ENCODE data around the gene TMEM131L. TPM values are rescaled to one million over a fixed set of nuclear protein-coding genes. Genes with fewer than 3 reads are reported as not detected.

The TMEM131L gene
- total RNA-seq, 1 experiment from 2014 or later, result 14.6 TPM

DNA sequence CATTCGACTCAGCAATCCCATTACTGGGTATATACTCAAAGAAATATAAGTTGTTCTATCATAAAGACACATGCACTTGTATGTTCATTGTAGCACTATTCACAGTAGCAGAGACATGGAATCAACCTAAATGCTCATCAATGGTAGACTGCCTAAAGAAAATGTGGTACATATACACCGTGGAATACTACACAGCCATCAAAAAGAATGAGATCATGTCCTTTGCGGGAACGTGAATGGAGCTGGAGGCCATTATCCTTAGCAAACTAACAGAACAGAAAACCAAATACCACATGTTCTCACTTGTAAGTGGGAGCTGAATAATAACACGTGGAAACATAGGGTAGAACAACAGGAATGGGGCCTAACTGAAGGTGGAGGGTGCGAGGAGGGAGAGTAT lies 44.9 kb downstream of the TMEM131L start:
- no peak overlapping the region for H3K9ac ChIP-seq (ENCODE audit: extremely low read depth, insufficient read length, low read length)

More for the DNA sequence above, 44.9 kb downstream of the TMEM131L start:
- Histone ChIP-seq H2AK5ac (ENCODE audit: insufficient read length, low read length) (no peak overlapping the region), H4K8ac (replicated peaks; ENCODE audit: insufficient read length, low read depth, low read length) (no peak overlapping the region), H2AFZ (ENCODE audit: low read length) (no peak overlapping the region), H3K79me2 (ENCODE audit: insufficient read depth, low read length) (no peaks in the 10 kb centered on the region), H3K4me1 (ENCODE audit: insufficient read depth, low read length) (peaks cover 9% of the 10 kb centered on the region; the same call in 1 of the 2 replicates), H3K4ac (ENCODE audit: low read depth, low read length) (no peak overlapping the region), H3K4me2 (ENCODE audit: insufficient read depth, insufficient read length, low read length) (no peak overlapping the region), H3K79me1 (ENCODE audit: insufficient read depth, low read depth, low read length, poor library complexity, severe bottlenecking) (no peaks in the 10 kb centered on the region), H3K9me3 (ENCODE audit: control insufficient read depth, low read depth, low read length) (no peaks in the 10 kb centered on the region), H3K23me2 (ENCODE audit: insufficient read length, low read depth, low read length, poor library complexity, severe bottlenecking) (no peaks in the 10 kb centered on the region), H2BK20ac (ENCODE audit: low read depth, low read length, poor library complexity, severe bottlenecking) (no peak overlapping the region), H3K18ac (ENCODE audit: insufficient read length, low read depth, low read length) (no peak overlapping the region), H3K27me3 (ENCODE audit: insufficient read depth, low read length) (no peaks in the 10 kb centered on the region), H3K23ac (ENCODE audit: insufficient read length, low read depth, low read length) (no peak overlapping the region), H4K20me1 (ENCODE audit: control insufficient read depth, insufficient read depth, insufficient read length) (no peaks in the 10 kb centered on the region), H3K14ac (ENCODE audit: insufficient read depth, low read length) (no peak overlapping the region), H2BK5ac (ENCODE audit: insufficient read length, low read length) (no peak overlapping the region), H3K27ac (ENCODE audit: insufficient read length, low read depth, low read length) (no peak overlapping the region), H3K56ac (ENCODE audit: insufficient read length, low read depth, low read length) (no peak overlapping the region), H2BK120ac (ENCODE audit: low read depth, low read length, poor library complexity, severe bottlenecking) (no peak overlapping the region), H4K5ac (ENCODE audit: insufficient read length, low read depth, low read length) (no peak overlapping the region), H2BK12ac (ENCODE audit: insufficient read length, low read depth, low read length) (no peak overlapping the region), H3T11ph (ENCODE audit: low read length) (no peak overlapping the region), H4K91ac (ENCODE audit: insufficient read length, low read depth, low read length) (no peak overlapping the region), H2BK15ac (ENCODE audit: low read depth, low read length) (no peak overlapping the region)
- Mint-ChIP-seq H3K27ac (no peak overlapping the region), H3K9me3 (peaks cover 2 to 3% of the 10 kb centered on the region in 2 experiments; a peak in 2 of 5 replicates), H3K4me3 (no peak overlapping the region), H3K27me3 (ENCODE audit: low read depth) (no peaks in the 10 kb centered on the region), H3K36me3 (ENCODE audit: insufficient read depth in 1 of 3, low read depth in 3 of 3) (peaks cover 8 to 15% (median 13%) of the 10 kb centered on the region in 3 experiments), H3K4me1 (peaks cover 33 to 44% of the 10 kb centered on the region in 2 experiments)
- DNase-seq, result no peak
- TF ChIP-seq, protein P1, sequence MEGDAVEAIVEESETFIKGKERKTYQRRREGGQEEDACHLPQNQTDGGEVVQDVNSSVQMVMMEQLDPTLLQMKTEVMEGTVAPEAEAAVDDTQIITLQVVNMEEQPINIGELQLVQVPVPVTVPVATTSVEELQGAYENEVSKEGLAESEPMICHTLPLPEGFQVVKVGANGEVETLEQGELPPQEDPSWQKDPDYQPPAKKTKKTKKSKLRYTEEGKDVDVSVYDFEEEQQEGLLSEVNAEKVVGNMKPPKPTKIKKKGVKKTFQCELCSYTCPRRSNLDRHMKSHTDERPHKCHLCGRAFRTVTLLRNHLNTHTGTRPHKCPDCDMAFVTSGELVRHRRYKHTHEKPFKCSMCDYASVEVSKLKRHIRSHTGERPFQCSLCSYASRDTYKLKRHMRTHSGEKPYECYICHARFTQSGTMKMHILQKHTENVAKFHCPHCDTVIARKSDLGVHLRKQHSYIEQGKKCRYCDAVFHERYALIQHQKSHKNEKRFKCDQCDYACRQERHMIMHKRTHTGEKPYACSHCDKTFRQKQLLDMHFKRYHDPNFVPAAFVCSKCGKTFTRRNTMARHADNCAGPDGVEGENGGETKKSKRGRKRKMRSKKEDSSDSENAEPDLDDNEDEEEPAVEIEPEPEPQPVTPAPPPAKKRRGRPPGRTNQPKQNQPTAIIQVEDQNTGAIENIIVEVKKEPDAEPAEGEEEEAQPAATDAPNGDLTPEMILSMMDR (conservative IDR thresholded peaks at IDR 0.05), result no peak
- no CpG with 5 or more reads among the region's 6 CpGs for WGBS (ENCODE audit: extremely low coverage, insufficient read length, low lambda C conversion rate)

All from H9 (cell line).